ENCODE data around the gene SPOCK3.

GRCh38 chr4:167109859-167110258 is 124.4 kb downstream of the SPOCK3 start:
- TF ChIP-seq, protein P1, sequence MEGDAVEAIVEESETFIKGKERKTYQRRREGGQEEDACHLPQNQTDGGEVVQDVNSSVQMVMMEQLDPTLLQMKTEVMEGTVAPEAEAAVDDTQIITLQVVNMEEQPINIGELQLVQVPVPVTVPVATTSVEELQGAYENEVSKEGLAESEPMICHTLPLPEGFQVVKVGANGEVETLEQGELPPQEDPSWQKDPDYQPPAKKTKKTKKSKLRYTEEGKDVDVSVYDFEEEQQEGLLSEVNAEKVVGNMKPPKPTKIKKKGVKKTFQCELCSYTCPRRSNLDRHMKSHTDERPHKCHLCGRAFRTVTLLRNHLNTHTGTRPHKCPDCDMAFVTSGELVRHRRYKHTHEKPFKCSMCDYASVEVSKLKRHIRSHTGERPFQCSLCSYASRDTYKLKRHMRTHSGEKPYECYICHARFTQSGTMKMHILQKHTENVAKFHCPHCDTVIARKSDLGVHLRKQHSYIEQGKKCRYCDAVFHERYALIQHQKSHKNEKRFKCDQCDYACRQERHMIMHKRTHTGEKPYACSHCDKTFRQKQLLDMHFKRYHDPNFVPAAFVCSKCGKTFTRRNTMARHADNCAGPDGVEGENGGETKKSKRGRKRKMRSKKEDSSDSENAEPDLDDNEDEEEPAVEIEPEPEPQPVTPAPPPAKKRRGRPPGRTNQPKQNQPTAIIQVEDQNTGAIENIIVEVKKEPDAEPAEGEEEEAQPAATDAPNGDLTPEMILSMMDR (IDR thresholded peaks at IDR 0.05; ENCODE audit: borderline replicate concordance, extremely low read depth, low read length, poor library complexity, severe bottlenecking), result no peak
- TF ChIP-seq EZH2 (IDR thresholded peaks at IDR 0.05; ENCODE audit: borderline replicate concordance, low read depth, low read length, severe bottlenecking), result no peak

All from DND-41 (cell line).